Left ventricle myocardium inferior (tissue), 1 donor: ENCODE data around the gene OR5H2. TPM values are rescaled to one million over a fixed set of nuclear protein-coding genes. Genes with fewer than 3 reads are reported as not detected.

Experiments used
- DNase-seq: peaks from one replicate; pipeline ENCODE4 v3.0.0-alpha.2; 2020
- H3K27ac ChIP-seq: fragments of 200-600 bp; replicated peaks from 2 replicates; pipeline ENCODE4 v1.8.0; 2021
- H3K27me3 ChIP-seq: fragments of 200-600 bp; 2 replicates; pipeline ENCODE4 v1.8.0; 2021; ENCODE audit warnings: low read depth
- H3K36me3 ChIP-seq: fragments of 200-600 bp; 2 replicates; pipeline ENCODE4 v1.8.0; 2021
- H3K4me1 ChIP-seq: fragments of 200-600 bp; 2 replicates; pipeline ENCODE4 v1.8.0; 2021
- H3K4me3 ChIP-seq: fragments of 200-600 bp; 2 replicates; pipeline ENCODE4 v1.8.0; 2021; ENCODE audit warnings: mild to moderate bottlenecking, moderate library complexity
- H3K9me3 ChIP-seq: fragments of 200-600 bp; replicated peaks from 2 replicates; pipeline ENCODE4 v1.8.0; 2021
- CTCF ChIP-seq: fragments of 200-600 bp; IDR thresholded peaks from 2 replicates; pipeline ENCODE4 v1.8.0; 2021; ENCODE audit warnings: antibody characterized with exemption, mild to moderate bottlenecking, borderline replicate concordance
- intact Hi-C: fragments of 100-400 bp; cut with micrococcal nuclease; formaldehyde crosslinking; loops from one replicate; pipeline ENCODE4 v1.11.0; 2022
- total RNA-seq: library from RNA; stranded (reverse); fragmentation: NEBNext Ultra II Directional; extraction: Animal tissue kit (Norgen Biotek cat#: 25700); gene quantifications from one replicate; pipeline ENCODE4 v1.2.1, GENCODE V29; 2021
- donor health status: DM: no; HTN: yes; CAD: no; lungs with severe emphysema.

OR5H2 gene
- total RNA-seq, 1 donor from 2014 or later, result not detected

GRCh38 chr3:98274914-98275313, 7.4 kb upstream of the OR5H2 start:
- no peak overlapping the region for H3K4me3 ChIP-seq
- no peaks in the 10 kb centered on the region for H3K4me1 ChIP-seq
- DNase-seq, result no peak
- intact Hi-C loops, result no loop called here
- H3K27me3 ChIP-seq, result no peaks in the 10 kb centered on the region
- H3K36me3 ChIP-seq, result no peaks in the 10 kb centered on the region
- TF ChIP-seq CTCF, result no peak
- H3K9me3 ChIP-seq, result peaks cover 24% of the 10 kb centered on the region
- no peak overlapping the region for H3K27ac ChIP-seq

- Histone ChIP-seq H3K27me3 (no peaks in the 10 kb centered on the region), H3K4me1 (no peaks in the 10 kb centered on the region), H3K4me3 (no peak overlapping the region), H3K36me3 (no peaks in the 10 kb centered on the region), H3K27ac (no peak overlapping the region), H3K9me3 (peaks cover 35% of the 10 kb centered on the region)
- no peak for DNase-seq
- TF ChIP-seq CTCF, result no peak
- intact Hi-C loops, result no loop called here
Measured at GRCh38 chr3:98290916-98291315, 8.6 kb downstream of the OR5H2 start.

- no peaks in the 10 kb centered on the region for H3K36me3 ChIP-seq
- no peak overlapping the region for H3K4me3 ChIP-seq
- TF ChIP-seq CTCF, result no peak
- no peaks in the 10 kb centered on the region for H3K27me3 ChIP-seq
- DNase-seq, result no peak
- H3K9me3 ChIP-seq, result peaks cover 35% of the 10 kb centered on the region
- intact Hi-C loops, result no loop called here
- H3K27ac ChIP-seq, result no peak overlapping the region
- H3K4me1 ChIP-seq, result no peaks in the 10 kb centered on the region
Measured at GRCh38 chr3:98291332-98291957, 9.1 kb downstream of the OR5H2 start.

GRCh38 chr3:98322101-98322500, 39.8 kb downstream of the OR5H2 start:
- Histone ChIP-seq H3K9me3 (no peaks in the 10 kb centered on the region), H3K4me1 (no peaks in the 10 kb centered on the region), H3K36me3 (no peaks in the 10 kb centered on the region), H3K27ac (no peak overlapping the region), H3K4me3 (no peak overlapping the region), H3K27me3 (no peaks in the 10 kb centered on the region)
- TF ChIP-seq CTCF, result no peak
- intact Hi-C loops, result no loop called here
- DNase-seq, result no peak

GRCh38 chr3:98322686-98323085, 40.4 kb downstream of the OR5H2 start:
- Histone ChIP-seq H3K4me1 (no peaks in the 10 kb centered on the region), H3K36me3 (no peaks in the 10 kb centered on the region), H3K9me3 (no peaks in the 10 kb centered on the region), H3K4me3 (no peak overlapping the region), H3K27ac (no peak overlapping the region), H3K27me3 (no peaks in the 10 kb centered on the region)
- intact Hi-C loops, result no loop called here
- no peak for TF ChIP-seq CTCF
- DNase-seq, result no peak
